Natural killer cell (primary cell): ENCODE data around the gene KIF3A. TPM values are rescaled to one million over a fixed set of nuclear protein-coding genes. Genes with fewer than 3 reads are reported as not detected.

Source experiments
- ATAC-seq, 3 donors: fragments of 150-1000 bp in 2 of 3; fragments of 200-7000 bp in 1 of 3; cut with Tn5 transposase; 1 replicate in 1 of 3; 2 replicates in 2 of 3; pipeline ENCODE4 v1.10.0; 2021; ENCODE audit warnings: mild to moderate bottlenecking in 2 of 3, moderate library complexity in 2 of 3
- DNase-seq, 2 donors: peaks; one replicate each; pipeline versions ENCODE4 v3.0.0 to v3.0.0-alpha.2; 2013 to 2021; ENCODE audit warnings: mixed read lengths in 1 of 2
- H3K27ac ChIP-seq: one replicate; pipeline ENCODE4 v1.5.1; 2013; ENCODE audit warnings: mild to moderate bottlenecking, low read length
- H3K27me3 ChIP-seq: one replicate; pipeline ENCODE4 v1.6.1; 2013; ENCODE audit warnings: low read length; ENCODE audit not compliant: control insufficient read depth, insufficient read depth
- H3K36me3 ChIP-seq: one replicate; pipeline ENCODE4 v1.6.1; 2013; ENCODE audit warnings: low read length; ENCODE audit not compliant: control insufficient read depth, insufficient read depth
- H3K4me1 ChIP-seq: one replicate; pipeline ENCODE4 v1.6.1; 2013; ENCODE audit warnings: low read length; ENCODE audit not compliant: control insufficient read depth, insufficient read depth
- H3K4me3 ChIP-seq: one replicate; pipeline ENCODE4 v1.5.1; 2013; ENCODE audit warnings: low read length
- H3K9me3 ChIP-seq: one replicate; pipeline ENCODE4 v1.6.1; 2013; ENCODE audit warnings: low read length; ENCODE audit not compliant: control insufficient read depth, insufficient read depth
- H3K27ac Mint-ChIP-seq, 2 donors: one replicate each; pipeline ENCODE4 v1.8.0; 2022; ENCODE audit warnings: mild to moderate bottlenecking in 2 of 2, mixed read lengths in 2 of 2, moderate library complexity in 1 of 2
- H3K27me3 Mint-ChIP-seq, 2 donors: one replicate each; pipeline ENCODE4 v1.8.0; 2022; ENCODE audit warnings: low read depth in 2 of 2, mixed read lengths in 2 of 2
- H3K36me3 Mint-ChIP-seq: one replicate; pipeline ENCODE4 v1.8.0; 2022; ENCODE audit warnings: mixed read lengths
- H3K4me1 Mint-ChIP-seq, 2 donors: one replicate each; pipeline ENCODE4 v1.8.0; 2022; ENCODE audit warnings: mixed read lengths in 2 of 2
- H3K4me3 Mint-ChIP-seq: one replicate; pipeline ENCODE4 v1.8.0; 2022; ENCODE audit warnings: mild to moderate bottlenecking, moderate library complexity, mixed read lengths
- H3K9me3 Mint-ChIP-seq, 2 donors: one replicate each; pipeline ENCODE4 v1.8.0; 2022; ENCODE audit warnings: mixed read lengths in 2 of 2
- WGBS: methylation state at CpG from one replicate; pipeline ENCODE4 v1.1.7; 2013; ENCODE audit warnings: missing lambda C conversion rate; ENCODE audit not compliant: insufficient coverage; 5-methylcytosine and 5-hydroxymethylcytosine counted together
- intact Hi-C: fragments of 100-400 bp; cut with micrococcal nuclease; formaldehyde crosslinking; loops from one replicate; pipeline ENCODE4 v1.14.2; 2022
- total RNA-seq, 4 donors: library from RNA; stranded (reverse); fragments of 120-200 nt in 1 of 4; gene quantifications; one replicate each; pipeline versions ENCODE4 v1.2.3 to v1.2.4, GENCODE V29; 2013 to 2022
- TF ChIP-seq, protein P1 (sequence below): fragments of 200-600 bp; IDR thresholded peaks from one replicate; pipeline ENCODE4 v1.8.0; 2022; ENCODE audit warnings: antibody characterized with exemption

The KIF3A gene
- total RNA-seq, 3 donors from 2014 or later (not counting 1 experiment from before 2014, with no cell fraction given) = 13.6 to 19.2 (median 18.6) TPM

DNA sequence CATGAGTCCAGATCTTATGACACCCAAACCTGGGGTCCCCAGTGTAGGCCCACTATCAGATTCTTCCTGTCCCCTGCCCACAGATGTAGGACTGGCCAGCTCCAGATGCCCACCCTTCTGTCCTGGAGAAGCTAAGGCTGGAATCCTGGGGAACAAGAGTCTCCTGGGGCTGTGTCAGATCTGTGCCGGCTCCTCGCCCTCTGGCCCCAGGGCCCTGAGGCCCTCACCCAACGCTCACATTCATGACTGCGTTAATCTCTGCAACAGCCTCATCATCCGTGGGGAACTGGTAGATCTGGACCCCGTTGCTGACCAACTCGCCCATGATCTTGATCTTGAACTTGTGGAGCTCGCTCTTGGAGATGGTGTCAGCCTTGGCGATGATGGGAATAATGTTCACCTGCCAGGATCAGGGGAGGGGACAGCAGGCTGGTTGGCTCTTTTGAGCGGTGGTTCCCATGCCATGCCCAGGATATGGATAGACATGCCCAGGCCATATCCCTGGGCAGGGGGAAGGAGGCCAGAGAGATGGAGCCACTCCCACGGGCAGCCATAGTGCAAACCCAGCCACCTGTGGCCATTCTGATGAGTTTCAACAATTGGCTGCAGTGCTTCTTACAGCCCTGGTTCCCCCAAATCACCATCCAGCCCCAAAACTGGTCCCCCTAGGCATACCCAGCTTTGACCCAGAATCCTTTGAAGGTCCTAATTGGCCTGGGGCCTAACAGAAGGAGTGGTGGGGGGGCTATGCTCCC, 25.1 kb upstream of the KIF3A start:
- Mint-ChIP-seq H3K27me3 (no peaks in the 10 kb centered on the region), H3K36me3 (no peaks in the 10 kb centered on the region), H3K4me1 (no peaks in the 10 kb centered on the region), H3K9me3 (no peaks in the 10 kb centered on the region), H3K4me3 (no peak overlapping the region), H3K27ac (no peak overlapping the region)
- intact Hi-C loops = no loop called here
- Histone ChIP-seq H3K27me3 (no peaks in the 10 kb centered on the region), H3K4me3 (no peak overlapping the region), H3K36me3 (no peaks in the 10 kb centered on the region), H3K4me1 (no peaks in the 10 kb centered on the region), H3K27ac (no peak overlapping the region), H3K9me3 (no peaks in the 10 kb centered on the region)
- TF ChIP-seq, protein P1, sequence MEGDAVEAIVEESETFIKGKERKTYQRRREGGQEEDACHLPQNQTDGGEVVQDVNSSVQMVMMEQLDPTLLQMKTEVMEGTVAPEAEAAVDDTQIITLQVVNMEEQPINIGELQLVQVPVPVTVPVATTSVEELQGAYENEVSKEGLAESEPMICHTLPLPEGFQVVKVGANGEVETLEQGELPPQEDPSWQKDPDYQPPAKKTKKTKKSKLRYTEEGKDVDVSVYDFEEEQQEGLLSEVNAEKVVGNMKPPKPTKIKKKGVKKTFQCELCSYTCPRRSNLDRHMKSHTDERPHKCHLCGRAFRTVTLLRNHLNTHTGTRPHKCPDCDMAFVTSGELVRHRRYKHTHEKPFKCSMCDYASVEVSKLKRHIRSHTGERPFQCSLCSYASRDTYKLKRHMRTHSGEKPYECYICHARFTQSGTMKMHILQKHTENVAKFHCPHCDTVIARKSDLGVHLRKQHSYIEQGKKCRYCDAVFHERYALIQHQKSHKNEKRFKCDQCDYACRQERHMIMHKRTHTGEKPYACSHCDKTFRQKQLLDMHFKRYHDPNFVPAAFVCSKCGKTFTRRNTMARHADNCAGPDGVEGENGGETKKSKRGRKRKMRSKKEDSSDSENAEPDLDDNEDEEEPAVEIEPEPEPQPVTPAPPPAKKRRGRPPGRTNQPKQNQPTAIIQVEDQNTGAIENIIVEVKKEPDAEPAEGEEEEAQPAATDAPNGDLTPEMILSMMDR = no peak
- 97% methylated on average over 11 of the region's 11 CpGs for WGBS
- ATAC-seq (no peak), DNase-seq (no peak)

DNA sequence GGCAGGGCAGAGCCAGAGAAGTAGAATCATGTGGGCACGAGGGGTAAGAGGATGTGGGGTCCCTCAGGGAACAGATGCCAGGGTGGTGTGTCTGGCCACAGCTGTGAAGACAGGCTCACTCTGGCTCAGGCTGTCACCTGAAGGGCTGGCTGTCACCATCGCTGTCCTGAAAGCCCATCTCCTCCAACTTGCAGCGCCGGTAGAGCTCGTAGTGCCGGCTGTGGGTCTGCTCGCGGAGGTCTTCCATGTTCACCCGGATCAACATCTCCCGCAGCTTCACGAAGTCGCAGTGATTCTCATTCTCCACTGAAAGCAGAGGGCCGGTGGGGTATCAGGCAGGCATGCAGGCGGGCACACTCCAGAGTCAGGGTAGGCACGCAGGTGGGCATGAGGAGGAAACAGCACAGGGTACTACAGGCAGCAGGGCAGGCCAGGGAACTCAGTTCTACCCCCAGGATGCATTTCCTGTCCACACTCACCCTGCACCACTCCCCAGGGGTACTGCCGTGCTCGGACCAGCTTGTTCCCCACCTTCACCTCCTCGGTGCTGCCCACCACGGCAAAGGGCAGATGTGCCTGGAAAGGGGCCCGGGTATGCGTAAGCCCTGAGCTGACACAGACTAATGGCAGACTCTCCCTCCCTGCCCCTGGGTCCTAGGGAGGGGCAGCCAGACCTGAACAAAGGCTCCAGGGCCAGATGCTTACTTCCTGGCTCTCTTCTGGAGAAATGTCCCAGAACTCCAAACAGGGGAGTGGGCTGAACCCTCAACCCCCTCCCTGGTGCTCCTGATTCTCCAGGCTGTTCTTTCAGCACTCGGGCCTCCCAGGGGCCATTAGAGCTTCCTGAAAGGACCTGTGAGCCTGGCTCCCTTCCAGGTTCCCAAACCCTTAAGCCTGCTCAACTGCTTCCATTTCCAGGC, 24.2 kb upstream of the KIF3A start:
- no peaks in the 10 kb centered on the region for H3K27me3 ChIP-seq
- H3K27ac ChIP-seq = no peak overlapping the region
- intact Hi-C loops = no loop called here
- H3K36me3 ChIP-seq = no peaks in the 10 kb centered on the region
- no peaks in the 10 kb centered on the region for H3K4me1 ChIP-seq
- H3K9me3 ChIP-seq = no peaks in the 10 kb centered on the region
- Mint-ChIP-seq H3K4me1 (no peaks in the 10 kb centered on the region), H3K27ac (no peak overlapping the region), H3K9me3 (no peaks in the 10 kb centered on the region), H3K27me3 (no peaks in the 10 kb centered on the region), H3K4me3 (no peak overlapping the region), H3K36me3 (no peaks in the 10 kb centered on the region)
- no peak for ATAC-seq
- no peak overlapping the region for H3K4me3 ChIP-seq
- WGBS = 92% methylated on average over 22 of the region's 22 CpGs
- DNase-seq = no peak
- TF ChIP-seq, protein P1 = no peak

DNA sequence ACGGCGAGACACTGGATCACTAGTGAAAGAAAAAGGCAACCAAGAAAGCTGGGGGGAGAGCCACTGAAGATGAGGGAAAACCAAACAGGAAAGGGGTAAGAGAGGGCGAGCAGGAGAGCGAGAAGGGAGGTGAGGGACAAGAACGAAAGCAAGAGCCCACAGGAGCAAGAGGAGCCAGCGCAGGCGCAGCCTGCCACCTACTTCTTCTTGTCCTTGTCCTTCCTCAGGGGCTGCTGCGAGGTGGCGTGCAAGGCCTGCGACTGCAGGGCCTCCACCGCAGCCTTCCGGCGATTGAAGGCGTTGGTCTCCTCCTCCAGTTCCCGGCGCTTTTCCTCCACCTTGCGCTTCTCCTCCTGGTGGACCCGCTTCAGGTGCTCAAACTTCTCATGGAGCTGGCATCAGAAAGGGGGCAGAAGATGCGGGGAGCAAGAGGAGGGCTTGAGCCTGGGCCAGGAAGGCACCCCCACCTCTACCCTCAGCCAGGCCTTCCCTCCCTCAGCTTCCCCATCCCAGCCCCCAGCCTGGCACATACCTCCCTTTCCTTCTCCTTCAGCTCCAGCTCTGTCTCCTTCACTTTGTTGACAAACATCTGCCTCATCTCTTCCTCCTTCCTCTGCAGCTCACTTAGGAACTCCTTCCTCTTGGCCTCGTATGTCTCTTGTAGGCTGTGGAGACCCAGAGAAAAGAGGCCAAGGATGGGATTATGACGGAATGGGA, 23.4 kb upstream of the KIF3A start:
- no peak overlapping the region for H3K4me3 ChIP-seq
- no peaks in the 10 kb centered on the region for H3K27me3 ChIP-seq
- DNase-seq (no peak), ATAC-seq (no peak)
- intact Hi-C loops = no loop called here
- Mint-ChIP-seq H3K4me3 (no peak overlapping the region), H3K9me3 (no peaks in the 10 kb centered on the region), H3K36me3 (no peaks in the 10 kb centered on the region), H3K27ac (no peak overlapping the region), H3K4me1 (no peaks in the 10 kb centered on the region), H3K27me3 (no peaks in the 10 kb centered on the region)
- no peaks in the 10 kb centered on the region for H3K9me3 ChIP-seq
- no peaks in the 10 kb centered on the region for H3K36me3 ChIP-seq
- no peaks in the 10 kb centered on the region for H3K4me1 ChIP-seq
- H3K27ac ChIP-seq = no peak overlapping the region
- 95% methylated on average over 21 of the region's 21 CpGs for WGBS
- TF ChIP-seq, protein P1 = no peak
